ENCODE results near the gene ATP8B3.
A peak's percentile ranks its signal among the peaks of the same experiment; 100 is the strongest.

Gene ATP8B3

DNA sequence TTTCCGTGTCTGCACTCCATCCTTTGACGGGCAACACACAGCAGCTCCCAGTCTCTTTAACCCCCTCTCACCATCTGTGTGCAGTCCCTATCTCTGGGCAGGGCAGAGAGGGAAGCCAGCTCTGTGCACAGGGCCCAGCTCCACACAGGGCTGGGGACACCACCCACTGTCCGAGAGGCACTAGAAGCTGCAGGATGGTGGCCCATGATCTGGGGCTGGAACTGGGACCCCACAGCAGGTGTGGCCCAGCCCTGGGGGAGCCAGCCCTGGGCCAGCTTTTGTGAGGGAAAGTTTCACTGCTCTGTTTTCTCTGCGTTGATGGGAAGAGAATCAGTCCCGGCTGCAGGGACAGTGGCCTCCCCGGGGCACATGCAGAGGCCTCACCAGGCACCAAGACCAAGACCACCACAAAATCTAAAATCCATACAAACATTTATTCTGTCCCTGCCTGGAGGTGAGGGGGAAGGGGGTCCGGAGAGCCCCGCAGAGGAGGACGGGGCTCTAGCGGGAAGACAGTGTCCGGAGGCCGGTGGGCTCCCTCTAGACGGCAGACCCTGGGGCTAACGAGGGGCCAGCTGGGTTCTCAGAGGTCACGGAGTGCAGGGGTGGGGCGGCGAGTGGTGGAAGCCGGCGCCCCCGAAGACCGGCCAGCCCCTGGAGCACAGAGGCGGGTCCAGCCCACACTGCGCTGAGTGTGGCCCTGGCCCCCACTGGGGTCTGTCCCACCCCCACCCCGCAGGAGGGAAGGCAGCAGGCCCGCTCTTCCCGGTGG is 2.9 kb upstream of the ATP8B3 start:
- DNase-seq (ENCODE audit: low read depth) = no peak
- TF ChIP-seq, protein P1, sequence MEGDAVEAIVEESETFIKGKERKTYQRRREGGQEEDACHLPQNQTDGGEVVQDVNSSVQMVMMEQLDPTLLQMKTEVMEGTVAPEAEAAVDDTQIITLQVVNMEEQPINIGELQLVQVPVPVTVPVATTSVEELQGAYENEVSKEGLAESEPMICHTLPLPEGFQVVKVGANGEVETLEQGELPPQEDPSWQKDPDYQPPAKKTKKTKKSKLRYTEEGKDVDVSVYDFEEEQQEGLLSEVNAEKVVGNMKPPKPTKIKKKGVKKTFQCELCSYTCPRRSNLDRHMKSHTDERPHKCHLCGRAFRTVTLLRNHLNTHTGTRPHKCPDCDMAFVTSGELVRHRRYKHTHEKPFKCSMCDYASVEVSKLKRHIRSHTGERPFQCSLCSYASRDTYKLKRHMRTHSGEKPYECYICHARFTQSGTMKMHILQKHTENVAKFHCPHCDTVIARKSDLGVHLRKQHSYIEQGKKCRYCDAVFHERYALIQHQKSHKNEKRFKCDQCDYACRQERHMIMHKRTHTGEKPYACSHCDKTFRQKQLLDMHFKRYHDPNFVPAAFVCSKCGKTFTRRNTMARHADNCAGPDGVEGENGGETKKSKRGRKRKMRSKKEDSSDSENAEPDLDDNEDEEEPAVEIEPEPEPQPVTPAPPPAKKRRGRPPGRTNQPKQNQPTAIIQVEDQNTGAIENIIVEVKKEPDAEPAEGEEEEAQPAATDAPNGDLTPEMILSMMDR (IDR thresholded peaks at IDR 0.05; ENCODE audit: control insufficient read depth, insufficient read depth, low read depth, low read length, missing control alignments) = no peak
- H3K4me3 ChIP-seq (ENCODE audit: control insufficient read depth, low read depth, low read length) = no peak overlapping the region

DNA sequence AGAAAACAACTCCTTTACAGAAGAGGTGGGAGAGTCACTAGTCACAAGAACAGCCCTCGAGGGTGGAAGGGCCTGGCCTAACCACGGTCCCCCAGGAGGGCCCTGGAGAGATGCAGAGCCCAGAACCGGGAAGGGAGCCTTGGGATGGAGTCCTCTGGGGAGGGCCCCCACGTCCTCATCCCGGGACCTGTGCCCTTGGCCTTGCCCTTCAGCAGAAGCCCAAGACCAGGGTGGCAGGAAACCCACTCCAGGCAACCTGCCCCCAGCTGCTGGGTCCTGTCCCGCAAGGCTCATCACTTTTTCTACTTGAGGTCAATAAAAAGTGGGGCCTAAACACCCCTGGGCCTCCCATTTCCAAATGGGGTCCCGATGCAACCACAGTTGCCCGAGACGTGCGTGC is 2.3 kb upstream of the ATP8B3 start:
- DNase-seq (ENCODE audit: low read depth) = no peak
- TF ChIP-seq, protein P1 (IDR thresholded peaks at IDR 0.05; ENCODE audit: control insufficient read depth, insufficient read depth, low read depth, low read length, missing control alignments) = no peak
- no peak overlapping the region for H3K4me3 ChIP-seq (ENCODE audit: control insufficient read depth, low read depth, low read length)

DNA sequence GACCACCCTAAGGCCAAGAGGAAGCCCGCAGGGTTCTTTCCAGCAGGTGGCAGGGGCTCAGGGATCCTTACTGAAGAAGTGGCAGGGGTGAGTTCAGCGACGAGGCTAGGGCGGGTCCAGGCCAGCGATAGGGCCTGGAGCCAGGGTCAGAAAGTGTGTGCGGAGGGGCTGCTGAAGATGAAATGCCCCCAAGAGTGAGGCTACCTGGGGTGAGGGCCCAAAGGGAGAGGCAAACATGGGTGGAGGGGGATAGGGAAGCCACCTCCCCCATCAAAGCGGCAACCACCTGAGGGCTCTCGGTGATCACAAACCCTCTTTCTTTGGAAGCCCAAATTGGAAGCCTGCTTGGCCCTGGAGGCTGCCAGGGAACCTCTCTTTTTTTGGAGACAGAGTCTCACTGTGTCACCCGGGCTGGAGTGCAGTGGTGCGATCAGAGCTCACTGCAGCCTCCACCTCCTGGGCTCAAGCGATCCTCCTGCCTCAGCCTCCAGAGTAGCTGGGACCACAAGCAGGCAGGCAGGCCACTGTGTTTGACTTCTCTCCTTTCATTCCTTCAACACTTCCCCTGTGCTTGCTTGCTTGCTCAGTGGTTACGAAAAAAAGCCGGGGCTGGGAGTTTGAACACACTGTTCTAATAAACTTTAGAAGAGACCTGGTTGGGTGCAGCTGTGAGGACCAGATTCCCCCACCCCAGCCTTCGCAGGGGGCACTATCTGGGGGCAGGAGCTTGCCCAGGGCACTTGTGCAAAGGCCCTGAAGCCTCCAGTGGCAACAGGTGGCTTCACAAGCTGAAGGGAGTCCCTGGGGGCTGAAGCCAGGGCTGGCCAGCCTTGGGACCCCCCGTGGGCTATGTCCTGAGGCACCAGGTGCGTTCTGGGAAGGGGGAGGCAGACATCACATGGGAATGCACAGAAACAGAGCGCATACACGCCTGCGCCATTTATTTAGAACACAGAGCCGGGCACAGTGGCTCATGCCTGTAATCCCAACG is 1.4 kb upstream of the ATP8B3 start:
- TF ChIP-seq, protein P1 (IDR thresholded peaks at IDR 0.05; ENCODE audit: control insufficient read depth, insufficient read depth, low read depth, low read length, missing control alignments) = no peak
- no peak for DNase-seq (ENCODE audit: low read depth)
- peak overlapping the region; percentile 56 for H3K4me3 ChIP-seq (ENCODE audit: control insufficient read depth, low read depth, low read length)

DNA sequence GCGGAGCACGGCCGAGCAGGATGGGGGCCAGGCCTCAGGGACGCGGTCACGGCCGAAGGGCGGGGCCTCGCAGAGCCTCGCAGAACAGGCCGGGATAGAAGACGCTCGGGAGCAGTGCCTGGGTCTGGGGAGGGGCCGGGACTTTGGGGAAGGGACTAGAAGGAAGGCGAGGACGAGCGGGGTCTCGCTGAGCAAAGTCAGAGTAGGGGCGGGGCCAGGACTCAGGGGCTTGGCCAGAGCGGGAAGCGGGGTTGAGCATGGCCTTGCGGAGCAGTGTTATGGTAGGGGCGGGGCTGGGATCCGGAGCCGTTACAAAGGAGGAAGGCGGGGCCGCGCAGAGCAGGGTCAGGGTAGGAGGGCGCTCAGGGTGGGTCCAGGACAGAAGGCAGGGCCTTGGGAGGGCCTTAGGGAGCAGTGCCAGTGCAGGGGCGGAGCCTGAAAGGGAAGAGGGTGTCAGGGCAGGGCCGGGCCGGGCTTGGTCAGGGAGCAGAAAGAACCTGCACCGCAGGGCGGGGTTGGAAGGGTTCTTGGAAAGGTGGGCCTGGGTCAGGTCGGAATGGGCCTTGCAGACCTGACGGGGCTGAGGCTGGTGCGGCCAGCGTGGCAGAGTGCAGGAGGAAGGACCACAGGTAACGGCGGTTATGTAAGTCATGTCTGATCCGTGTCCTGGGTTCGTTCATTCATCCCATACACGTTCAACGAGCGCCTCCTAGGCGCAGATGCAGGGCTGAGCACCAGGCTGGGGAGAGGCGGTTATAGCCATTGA is 533 bp upstream of the ATP8B3 start:
- peak; percentile 33 for DNase-seq (ENCODE audit: low read depth)
- TF ChIP-seq, protein P1 (IDR thresholded peaks at IDR 0.05; ENCODE audit: control insufficient read depth, insufficient read depth, low read depth, low read length, missing control alignments) = peak; percentile 60
- H3K4me3 ChIP-seq (ENCODE audit: control insufficient read depth, low read depth, low read length) = peak overlapping the region; percentile 56

DNA sequence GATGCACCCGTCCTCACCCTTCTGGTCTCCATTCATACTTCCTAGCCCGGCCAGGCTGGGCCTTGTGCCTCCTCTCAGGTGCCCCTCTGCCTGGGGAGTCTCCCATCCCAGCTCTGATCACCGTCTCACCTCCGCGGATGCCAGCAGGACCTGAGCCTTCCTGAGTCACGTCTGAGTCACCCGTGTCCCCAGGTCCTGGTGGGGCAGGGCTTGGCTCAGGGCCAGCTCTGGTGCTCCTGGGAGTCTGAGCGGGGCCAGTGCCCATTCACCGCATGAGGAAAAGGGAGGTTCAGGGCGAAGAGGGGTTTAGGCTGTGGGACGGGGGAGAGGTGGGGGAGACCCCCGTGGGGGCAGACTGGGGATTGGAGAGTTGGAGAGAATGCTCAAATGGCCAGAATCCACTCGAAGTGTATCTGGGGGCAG is 593 bp downstream of the ATP8B3 start:
- TF ChIP-seq, protein P1 (IDR thresholded peaks at IDR 0.05; ENCODE audit: control insufficient read depth, insufficient read depth, low read depth, low read length, missing control alignments) = no peak
- peak overlapping the region; percentile 45 for H3K4me3 ChIP-seq (ENCODE audit: control insufficient read depth, low read depth, low read length)
- no peak for DNase-seq (ENCODE audit: low read depth)
